ENCODE data around the gene PTPN3. TPM values are rescaled to one million over a fixed set of nuclear protein-coding genes. Genes with fewer than 3 reads are reported as not detected.

Gene PTPN3
- total RNA-seq, 2 donors from 2014 or later, result 23.6 to 26.7 TPM

DNA sequence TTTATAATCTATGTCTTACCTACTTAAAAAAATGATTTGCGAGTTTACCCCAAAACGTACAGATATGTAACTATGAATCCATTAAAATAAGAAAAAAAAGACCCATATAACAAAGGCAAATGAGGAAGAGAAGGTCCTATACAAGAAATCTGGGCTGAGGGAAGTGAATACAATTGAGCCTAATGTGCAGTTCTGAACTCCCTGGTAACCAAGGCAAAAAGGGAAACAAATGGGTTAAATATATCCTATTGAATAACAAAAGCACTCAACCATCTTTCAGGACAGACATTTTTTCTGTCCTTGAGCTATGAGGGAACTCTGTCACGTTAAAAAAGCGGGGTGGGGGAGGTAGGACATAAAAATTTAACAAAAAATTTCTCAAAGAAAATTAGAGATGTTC lies 78.6 kb downstream of the PTPN3 start:
- H3K27ac ChIP-seq, result no peak overlapping the region
- no peaks in the 10 kb centered on the region for H3K27me3 ChIP-seq
- DNase-seq, result no peak
- H3K36me3 ChIP-seq, result peaks cover 3% of the 10 kb centered on the region
- intact Hi-C loops (cut with DNase I), result no loop called here
- no peak overlapping the region for H3K9ac ChIP-seq (ENCODE audit: low read depth in 2 of 2, low read length in 2 of 2)
- H3K4me3 ChIP-seq, result no peak overlapping the region
- no peak for TF ChIP-seq CTCF (IDR thresholded peaks at IDR 0.05)
- no peaks in the 10 kb centered on the region for H3K4me1 ChIP-seq
- no peaks in the 10 kb centered on the region for H3K9me3 ChIP-seq

DNA sequence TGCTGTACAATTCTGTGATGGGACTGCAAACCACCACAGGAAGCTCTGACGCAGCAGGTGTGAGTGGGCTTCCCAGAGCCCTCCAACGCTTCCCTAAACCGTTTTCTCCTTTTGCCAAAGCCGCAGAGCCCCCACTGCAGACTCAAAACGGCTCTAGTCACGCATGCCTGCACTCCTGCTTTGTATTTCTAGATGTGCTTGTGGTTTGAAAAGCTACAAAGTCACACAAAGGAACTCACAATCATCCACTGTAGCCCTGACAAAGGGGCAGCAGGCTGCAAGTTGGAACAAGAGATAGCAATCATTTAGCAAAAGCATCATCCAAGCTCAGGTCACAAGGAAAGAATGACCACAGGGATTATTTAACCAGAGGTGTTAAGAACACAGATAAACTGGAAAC lies 79.3 kb downstream of the PTPN3 start:
- DNase-seq, result no peak
- Histone ChIP-seq H3K27me3 (no peaks in the 10 kb centered on the region), H3K4me3 (no peak overlapping the region), H3K36me3 (peaks cover 3% of the 10 kb centered on the region), H3K27ac (no peak overlapping the region), H3K4me1 (no peaks in the 10 kb centered on the region), H3K9ac (ENCODE audit: low read depth in 2 of 2, low read length in 2 of 2) (no peak overlapping the region), H3K9me3 (no peaks in the 10 kb centered on the region)
- TF ChIP-seq CTCF (IDR thresholded peaks at IDR 0.05), result no peak
- intact Hi-C loops (cut with DNase I), result no loop called here

DNA sequence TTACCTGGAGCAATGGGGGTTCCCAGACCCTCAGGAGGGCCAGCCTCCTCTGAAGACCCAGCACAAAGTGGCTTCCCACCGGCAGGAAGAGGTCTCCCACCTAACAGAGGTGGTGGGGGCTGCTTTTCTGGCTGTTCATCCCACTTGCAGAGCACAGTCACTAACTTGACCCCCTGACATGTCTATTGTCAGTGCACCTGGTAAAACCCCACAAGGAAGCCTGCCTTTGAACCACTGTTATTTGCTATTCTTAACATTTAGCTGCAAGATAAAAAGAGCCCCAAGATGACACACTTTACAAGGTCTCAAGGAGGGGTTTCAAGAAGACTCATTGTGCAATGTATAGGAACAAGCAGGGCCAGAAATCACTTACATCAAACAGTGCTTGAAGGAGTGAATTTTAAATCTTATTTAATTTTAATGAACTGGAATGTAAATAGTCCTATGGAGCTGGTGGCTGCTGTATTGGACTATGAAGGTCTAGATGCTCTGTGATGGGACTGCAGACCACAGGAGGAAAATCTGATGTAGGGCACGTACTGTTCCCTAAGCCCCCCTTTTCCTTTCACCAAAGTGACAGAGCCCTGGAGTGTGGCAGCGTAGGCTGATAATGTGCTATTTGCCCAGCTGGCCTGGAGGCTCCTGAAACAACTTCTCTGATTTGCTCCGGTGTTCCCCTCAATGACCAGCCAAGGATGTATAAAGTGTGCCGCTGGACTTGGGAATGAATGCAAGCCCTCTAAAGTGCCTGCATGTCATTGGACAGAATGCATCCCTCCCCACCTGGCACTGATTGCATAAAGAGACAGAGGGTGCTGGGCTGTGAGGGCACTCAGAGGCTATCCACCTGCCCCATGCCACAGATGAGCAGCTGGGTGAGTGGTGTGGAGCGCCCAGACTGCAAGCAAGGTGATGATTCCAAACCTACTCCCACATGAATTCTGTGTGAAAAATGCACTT lies 80.2 kb downstream of the PTPN3 start:
- H3K27me3 ChIP-seq, result no peaks in the 10 kb centered on the region
- H3K9ac ChIP-seq (ENCODE audit: low read depth in 2 of 2, low read length in 2 of 2), result no peak overlapping the region
- peaks cover 3% of the 10 kb centered on the region for H3K36me3 ChIP-seq
- no peak for DNase-seq
- intact Hi-C loops (cut with DNase I), result no loop called here
- H3K27ac ChIP-seq, result no peak overlapping the region
- no peak for TF ChIP-seq CTCF (IDR thresholded peaks at IDR 0.05)
- no peaks in the 10 kb centered on the region for H3K9me3 ChIP-seq
- no peak overlapping the region for H3K4me3 ChIP-seq
- H3K4me1 ChIP-seq, result no peaks in the 10 kb centered on the region

DNA sequence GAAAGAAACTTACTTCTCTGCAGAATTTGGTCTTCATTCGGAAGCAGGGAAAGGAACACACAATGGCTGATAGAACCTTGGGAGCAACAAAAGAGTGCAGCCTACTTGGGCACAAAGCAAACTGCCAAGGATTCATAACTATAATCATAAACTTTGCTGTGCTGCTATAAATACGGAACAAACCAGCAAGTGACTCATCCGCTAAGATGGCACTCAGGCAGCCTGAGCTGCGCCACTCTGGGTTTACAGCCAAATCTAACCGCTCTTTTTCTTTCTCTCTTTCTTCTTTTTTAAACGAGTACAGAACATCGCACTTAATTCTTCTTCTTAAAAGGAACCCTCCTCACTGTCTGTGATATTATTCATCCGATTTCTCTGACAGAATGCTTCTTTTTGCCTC lies 81.1 kb downstream of the PTPN3 start:
- no peak for TF ChIP-seq CTCF (IDR thresholded peaks at IDR 0.05)
- no peak overlapping the region for H3K9ac ChIP-seq (ENCODE audit: low read depth in 2 of 2, low read length in 2 of 2)
- H3K27me3 ChIP-seq, result no peaks in the 10 kb centered on the region
- no peak overlapping the region for H3K4me3 ChIP-seq
- peaks cover 3% of the 10 kb centered on the region for H3K36me3 ChIP-seq
- peak; percentile 23 for DNase-seq
- H3K4me1 ChIP-seq, result no peaks in the 10 kb centered on the region
- no peaks in the 10 kb centered on the region for H3K9me3 ChIP-seq
- H3K27ac ChIP-seq, result no peak overlapping the region
- intact Hi-C loops (cut with DNase I), result no loop called here

DNA sequence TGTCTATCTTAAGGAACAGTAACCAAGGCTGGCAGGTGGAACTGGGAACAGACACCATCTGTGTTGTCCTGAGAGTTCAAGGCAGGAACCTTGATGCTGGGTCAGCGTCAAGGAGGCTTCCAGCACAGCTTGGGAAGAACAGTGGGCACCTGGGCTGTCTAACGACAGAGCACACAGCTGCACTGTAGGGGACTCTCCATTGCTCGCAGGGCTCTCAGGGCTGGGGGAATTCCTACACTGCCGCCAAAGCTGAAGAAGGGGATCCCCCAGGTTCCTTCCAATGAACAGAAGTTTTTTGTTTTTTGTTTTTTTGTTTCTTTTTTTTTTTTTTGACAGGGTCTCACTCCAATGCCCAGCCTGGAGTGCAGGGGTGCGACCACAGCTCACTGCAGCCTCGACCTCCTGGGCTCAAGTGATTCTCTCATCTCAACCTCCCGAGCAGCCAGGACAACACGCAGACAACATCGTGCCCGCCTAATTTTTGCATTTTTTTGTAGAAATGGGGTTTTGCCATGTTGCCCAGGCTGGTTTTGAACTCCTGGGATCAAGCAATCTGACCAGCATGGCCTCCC lies 81.9 kb downstream of the PTPN3 start:
- H3K27me3 ChIP-seq, result no peaks in the 10 kb centered on the region
- H3K9me3 ChIP-seq, result no peaks in the 10 kb centered on the region
- no peaks in the 10 kb centered on the region for H3K36me3 ChIP-seq
- no peak for DNase-seq
- H3K9ac ChIP-seq (ENCODE audit: low read depth in 2 of 2, low read length in 2 of 2), result no peak overlapping the region
- no peaks in the 10 kb centered on the region for H3K4me1 ChIP-seq
- no peak overlapping the region for H3K4me3 ChIP-seq
- no peak overlapping the region for H3K27ac ChIP-seq
- no peak for TF ChIP-seq CTCF (IDR thresholded peaks at IDR 0.05)
- intact Hi-C loops (cut with DNase I), result no loop called here

Measured in colonic mucosa (tissue), 4 donors.